BE2C (cell line): ENCODE results near the gene BAIAP2L1.

Experiments used
- DNase-seq: peaks from one replicate; pipeline ENCODE4 v3.0.0-alpha.2; 2020
- H3K27me3 ChIP-seq: fragments of 250-450 bp; sonication (Bioruptor Pico); 2 replicates; pipeline ENCODE4 v1.5.1; 2020; ENCODE audit warnings: mild to moderate bottlenecking
- H3K36me3 ChIP-seq: fragments of 250-450 bp; sonication (Bioruptor Pico); 2 replicates; pipeline ENCODE4 v1.5.1; 2020; ENCODE audit warnings: mild to moderate bottlenecking
- H3K4me1 ChIP-seq: fragments of 250-450 bp; sonication (Bioruptor Pico); 2 replicates; pipeline ENCODE4 v1.5.1; 2020
- H3K4me3 ChIP-seq: 2 replicates; pipeline ENCODE4 v1.5.1; 2011; ENCODE audit warnings: low read depth, low read length
- H3K9me3 ChIP-seq: fragments of 250-450 bp; sonication (Bioruptor Pico); 2 replicates; pipeline ENCODE4 v1.5.1; 2020
- TF ChIP-seq, protein P1 (sequence below): IDR thresholded peaks from 2 replicates; pipeline ENCODE4 v1.5.1; 2012; ENCODE audit warnings: mild to moderate bottlenecking, low read depth, low read length

BAIAP2L1 gene

GRCh38 chr7:98364220-98364619, 36.7 kb downstream of the BAIAP2L1 start:
- TF ChIP-seq, protein P1, sequence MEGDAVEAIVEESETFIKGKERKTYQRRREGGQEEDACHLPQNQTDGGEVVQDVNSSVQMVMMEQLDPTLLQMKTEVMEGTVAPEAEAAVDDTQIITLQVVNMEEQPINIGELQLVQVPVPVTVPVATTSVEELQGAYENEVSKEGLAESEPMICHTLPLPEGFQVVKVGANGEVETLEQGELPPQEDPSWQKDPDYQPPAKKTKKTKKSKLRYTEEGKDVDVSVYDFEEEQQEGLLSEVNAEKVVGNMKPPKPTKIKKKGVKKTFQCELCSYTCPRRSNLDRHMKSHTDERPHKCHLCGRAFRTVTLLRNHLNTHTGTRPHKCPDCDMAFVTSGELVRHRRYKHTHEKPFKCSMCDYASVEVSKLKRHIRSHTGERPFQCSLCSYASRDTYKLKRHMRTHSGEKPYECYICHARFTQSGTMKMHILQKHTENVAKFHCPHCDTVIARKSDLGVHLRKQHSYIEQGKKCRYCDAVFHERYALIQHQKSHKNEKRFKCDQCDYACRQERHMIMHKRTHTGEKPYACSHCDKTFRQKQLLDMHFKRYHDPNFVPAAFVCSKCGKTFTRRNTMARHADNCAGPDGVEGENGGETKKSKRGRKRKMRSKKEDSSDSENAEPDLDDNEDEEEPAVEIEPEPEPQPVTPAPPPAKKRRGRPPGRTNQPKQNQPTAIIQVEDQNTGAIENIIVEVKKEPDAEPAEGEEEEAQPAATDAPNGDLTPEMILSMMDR: no peak

DNA sequence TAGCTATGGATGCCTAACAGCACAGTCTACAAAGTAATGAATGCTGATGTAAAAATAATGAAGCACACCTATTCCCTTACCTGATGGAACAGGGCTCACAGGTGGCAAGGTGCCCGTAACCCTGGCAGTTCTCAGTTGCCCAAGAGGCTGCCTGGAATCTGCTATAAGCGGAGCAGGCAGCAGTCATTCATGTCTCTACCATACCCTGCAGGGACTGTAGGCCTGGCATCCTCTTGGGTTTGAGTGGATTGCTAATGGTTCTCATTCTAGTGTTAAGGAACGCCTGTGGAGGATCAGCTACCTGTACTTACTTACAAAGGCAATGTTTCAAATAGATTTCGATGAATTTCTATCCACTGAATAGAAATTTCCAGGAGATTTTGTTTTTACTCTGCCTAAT, 38.4 kb downstream of the BAIAP2L1 start:
- H3K27me3 ChIP-seq: no peaks in the 10 kb centered on the region
- no peaks in the 10 kb centered on the region; the same call in 1 of the 2 replicates for H3K36me3 ChIP-seq
- no peaks in the 10 kb centered on the region for H3K9me3 ChIP-seq
- TF ChIP-seq, protein P1: no peak
- no peak for DNase-seq
- no peak overlapping the region for H3K4me3 ChIP-seq
- H3K4me1 ChIP-seq: no peaks in the 10 kb centered on the region

More at GRCh38 chr7:98364220-98364619, 36.7 kb downstream of the BAIAP2L1 start:
- no peaks in the 10 kb centered on the region for H3K9me3 ChIP-seq
- H3K36me3 ChIP-seq: no peaks in the 10 kb centered on the region; the same call in 1 of the 2 replicates
- no peak for DNase-seq
- no peaks in the 10 kb centered on the region for H3K27me3 ChIP-seq
- H3K4me1 ChIP-seq: no peaks in the 10 kb centered on the region
- no peak overlapping the region for H3K4me3 ChIP-seq

DNA sequence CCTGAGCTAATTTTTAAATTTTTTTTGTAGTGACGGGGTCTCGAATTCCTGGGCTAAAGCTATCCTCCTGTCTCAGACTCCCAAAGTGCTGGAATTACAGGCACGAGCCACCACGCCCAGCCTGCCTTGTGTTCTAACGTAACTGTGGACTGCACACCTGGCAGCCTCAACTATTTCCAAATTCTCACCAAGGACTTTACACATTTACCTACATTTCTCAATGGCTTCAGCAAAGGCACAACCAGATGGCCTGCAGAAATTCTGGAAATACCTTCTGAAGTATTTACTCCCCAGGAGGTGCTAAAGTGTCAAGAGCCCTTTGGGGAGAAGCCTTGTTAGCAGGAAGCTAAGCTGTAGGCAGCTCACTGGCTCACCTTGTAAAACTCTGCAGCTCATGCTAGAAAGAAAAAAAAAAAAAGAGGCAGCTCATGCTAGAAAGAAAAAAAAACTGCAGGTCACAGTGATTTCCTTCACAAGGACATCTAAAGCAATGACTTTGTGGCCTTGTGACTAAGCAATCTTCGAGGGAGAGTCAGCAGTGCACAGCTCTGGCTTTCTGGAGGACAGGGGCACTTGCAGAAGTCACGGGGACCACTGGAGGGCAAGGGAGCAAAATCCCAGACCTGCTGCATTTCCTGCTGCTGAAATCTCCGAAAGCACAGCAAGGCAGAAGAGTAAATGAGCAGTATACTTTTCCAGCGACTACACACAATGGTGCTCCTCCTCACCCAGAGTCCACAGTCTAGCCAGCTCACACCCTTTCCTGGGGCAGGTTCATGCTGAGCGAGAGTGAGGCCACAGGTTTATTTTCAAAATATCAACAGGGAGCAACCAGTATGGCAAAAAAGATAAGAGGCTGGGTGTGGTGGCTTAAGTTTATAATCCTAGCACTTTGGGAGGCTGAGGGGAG, 40.4 kb downstream of the BAIAP2L1 start:
- TF ChIP-seq, protein P1: no peak
- no peaks in the 10 kb centered on the region for H3K4me1 ChIP-seq
- DNase-seq: no peak
- no peak overlapping the region for H3K4me3 ChIP-seq
- no peaks in the 10 kb centered on the region for H3K27me3 ChIP-seq
- no peaks in the 10 kb centered on the region for H3K9me3 ChIP-seq
- no peaks in the 10 kb centered on the region; the same call in 1 of the 2 replicates for H3K36me3 ChIP-seq

DNA sequence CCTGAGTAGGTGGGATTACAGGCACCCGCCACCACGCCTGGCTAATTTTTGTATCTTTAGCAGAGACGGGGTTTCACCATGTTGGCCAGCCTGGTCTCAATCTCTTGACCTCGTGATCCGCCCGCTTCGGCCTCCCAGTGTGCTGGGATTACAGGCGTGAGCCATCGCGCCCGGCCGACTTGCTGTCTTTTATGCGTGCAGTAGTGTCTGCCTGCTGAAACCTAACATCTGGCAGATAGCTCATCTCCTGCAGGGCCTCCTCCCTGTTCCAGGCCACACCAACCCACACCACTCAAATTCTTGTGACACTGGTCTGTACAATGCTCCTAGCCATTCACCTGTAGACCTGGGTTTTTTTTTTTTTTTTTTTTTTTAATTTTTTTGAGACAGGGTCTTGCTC, 41.5 kb downstream of the BAIAP2L1 start:
- no peak overlapping the region for H3K4me3 ChIP-seq
- H3K9me3 ChIP-seq: no peaks in the 10 kb centered on the region
- TF ChIP-seq, protein P1: no peak
- no peaks in the 10 kb centered on the region for H3K27me3 ChIP-seq
- no peak for DNase-seq
- no peaks in the 10 kb centered on the region for H3K4me1 ChIP-seq
- no peaks in the 10 kb centered on the region; the same call in 1 of the 2 replicates for H3K36me3 ChIP-seq

- Histone ChIP-seq H3K27me3 (no peaks in the 10 kb centered on the region), H3K36me3 (no peaks in the 10 kb centered on the region; the same call in 1 of the 2 replicates), H3K4me1 (no peaks in the 10 kb centered on the region), H3K9me3 (no peaks in the 10 kb centered on the region), H3K4me3 (no peak overlapping the region)
- no peak for DNase-seq
- TF ChIP-seq, protein P1: no peak
These were observed 42.2 kb downstream of the BAIAP2L1 start for GRCh38 chr7:98358706-98359105.

DNA sequence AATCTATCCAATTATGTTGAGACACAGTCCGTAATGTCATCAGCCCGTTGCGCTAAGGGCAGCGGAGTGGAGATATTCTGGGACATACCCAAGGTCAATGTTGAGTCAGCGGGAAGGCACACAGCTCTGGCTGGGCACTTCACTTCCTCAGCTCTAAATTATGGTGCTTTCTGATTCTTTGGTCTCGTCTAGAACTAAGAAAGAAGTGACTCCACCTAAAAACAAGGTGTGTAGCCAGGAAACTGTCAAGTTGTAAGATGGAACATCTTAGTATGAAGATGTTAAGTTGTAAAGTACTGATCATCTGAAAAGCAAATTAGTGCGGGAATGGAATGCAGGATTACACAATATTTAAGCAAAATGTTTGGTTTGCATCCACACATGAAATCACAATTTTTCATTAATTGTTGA, 43.1 kb downstream of the BAIAP2L1 start:
- H3K9me3 ChIP-seq: no peaks in the 10 kb centered on the region
- no peaks in the 10 kb centered on the region for H3K4me1 ChIP-seq
- no peaks in the 10 kb centered on the region; the same call in 1 of the 2 replicates for H3K36me3 ChIP-seq
- no peaks in the 10 kb centered on the region for H3K27me3 ChIP-seq
- no peak for DNase-seq
- TF ChIP-seq, protein P1: no peak
- H3K4me3 ChIP-seq: no peak overlapping the region
